HG03575 (cell line): ENCODE results near the gene RBM28.

Source experiments
- ATAC-seq: cut with Tn5 transposase; IDR thresholded peaks from one replicate; pipeline ENCODE4 v1.9.1; 2021; ENCODE audit not compliant: unreplicated experiment, insufficient number of reproducible peaks, low FRiP score; ENCODE audit errors: extremely low read depth

The RBM28 gene

GRCh38 chr7:128374041-128374440 is 30.3 kb upstream of the RBM28 start:
- no peak for ATAC-seq

- ATAC-seq, result no peak
Observed at GRCh38 chr7:128373606-128374005, 29.9 kb upstream of the RBM28 start.

- no peak for ATAC-seq
Observed at GRCh38 chr7:128370491-128370890, 26.8 kb upstream of the RBM28 start.

DNA sequence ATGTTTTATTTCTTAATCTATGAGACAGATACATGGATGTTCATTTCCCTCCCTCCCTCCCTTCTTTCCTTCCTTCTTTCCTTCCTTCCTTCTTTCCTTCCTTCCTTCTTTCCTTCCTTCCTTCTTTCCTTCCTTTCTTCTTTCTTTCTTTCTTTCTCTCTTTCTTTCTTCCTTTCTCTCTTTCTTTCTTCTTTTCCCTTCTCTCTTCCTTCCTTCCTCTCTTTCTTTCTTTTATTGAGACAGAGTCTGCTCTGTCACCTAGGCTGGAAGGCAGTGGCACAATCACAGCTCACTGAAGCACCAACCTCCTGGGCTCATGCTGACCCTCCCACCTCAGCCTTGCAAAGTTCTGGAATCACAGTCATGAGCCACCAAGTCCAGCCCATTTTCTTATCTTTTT is 23.3 kb upstream of the RBM28 start:
- no peak for ATAC-seq

DNA sequence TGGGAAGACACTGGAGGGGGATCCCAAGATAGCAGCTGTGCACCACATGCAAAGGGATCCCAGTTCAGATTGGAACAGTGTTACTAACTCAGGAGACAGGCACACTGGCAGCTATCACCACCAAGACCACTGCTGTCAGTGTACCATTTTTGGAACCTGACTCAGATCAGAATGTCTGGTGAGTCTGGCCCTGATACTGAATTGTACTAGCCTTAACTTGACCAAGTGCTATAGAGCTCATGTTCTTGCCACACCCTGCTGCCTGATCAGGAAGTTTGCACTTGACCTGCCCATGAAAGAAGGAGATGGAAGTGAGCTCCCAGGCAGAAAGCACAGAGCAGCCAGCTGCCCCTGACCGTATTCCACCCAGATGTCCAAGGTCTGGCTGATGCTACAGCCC is 22.6 kb upstream of the RBM28 start:
- ATAC-seq, result no peak

DNA sequence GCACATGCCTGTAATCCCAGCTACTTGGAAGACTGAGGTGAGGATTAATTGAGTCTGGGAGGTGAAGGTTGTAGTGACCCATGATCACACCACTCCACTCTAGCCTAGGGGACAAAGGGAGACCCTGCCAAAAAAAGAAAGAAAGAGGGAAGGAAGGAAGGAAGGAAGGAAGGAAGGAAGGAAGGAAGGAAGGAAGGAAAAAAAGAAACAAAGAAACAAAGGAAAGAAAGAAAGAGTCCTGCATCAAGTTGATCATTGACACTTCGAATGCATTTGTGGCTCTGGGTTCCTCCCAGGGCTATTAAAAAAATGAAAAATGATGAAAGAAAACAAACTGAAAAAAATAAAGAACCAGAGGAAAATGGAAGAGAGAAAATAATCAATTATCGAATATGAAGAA is 21.7 kb upstream of the RBM28 start:
- no peak for ATAC-seq

- ATAC-seq, result no peak
Observed at GRCh38 chr7:128364166-128364870, 20.6 kb upstream of the RBM28 start.

DNA sequence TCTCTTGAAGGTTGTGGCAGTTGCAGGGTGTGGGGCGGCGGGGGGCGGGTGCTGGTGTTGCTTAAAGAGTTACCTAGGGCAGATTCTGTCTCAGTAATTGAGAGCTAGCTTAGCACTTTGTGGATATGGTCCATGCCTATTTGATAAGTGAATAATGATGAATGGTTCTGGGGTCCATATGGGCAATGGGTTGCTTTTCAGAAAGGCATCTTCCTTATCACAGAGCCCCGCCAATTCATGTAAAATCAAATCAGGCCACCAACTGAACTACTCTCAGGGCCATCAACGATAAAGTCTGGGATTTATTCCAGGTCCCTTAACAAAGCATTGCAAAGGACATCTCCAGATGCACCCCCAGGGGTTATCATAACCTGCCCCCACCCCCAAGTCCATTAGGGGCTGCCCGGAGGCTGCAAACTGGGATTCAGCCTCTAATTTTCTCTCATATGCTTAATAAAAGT is 19.6 kb upstream of the RBM28 start:
- ATAC-seq, result no peak

DNA sequence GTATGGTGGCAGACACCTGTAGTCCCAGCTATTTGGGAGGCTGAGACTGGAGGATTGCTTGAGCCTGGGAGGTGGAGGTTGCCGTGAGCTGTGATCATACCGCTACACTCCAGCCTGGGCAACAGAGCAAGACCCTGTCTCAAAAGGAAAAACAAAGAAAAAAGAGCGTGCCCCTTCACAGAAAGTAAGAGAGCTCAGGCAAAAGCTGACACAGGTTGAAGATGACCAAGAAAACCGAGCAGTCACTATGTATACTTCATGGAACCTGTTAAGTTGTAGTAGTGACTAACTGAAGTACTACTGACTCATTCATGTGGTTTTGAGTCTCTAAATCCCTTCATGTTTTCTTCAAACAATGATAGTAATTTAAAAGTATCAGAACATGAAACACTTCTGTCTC is 19.0 kb upstream of the RBM28 start:
- ATAC-seq, result no peak

GRCh38 chr7:128361411-128362379 is 18.0 kb upstream of the RBM28 start, which contains the start of gene PRRT4:
Gene PRRT4 (minus strand): TSS chr7:128361690.
- ATAC-seq, result no peak

- no peak for ATAC-seq
Observed at GRCh38 chr7:128360359-128360678, 16.6 kb upstream of the RBM28 start.

GRCh38 chr7:128359939-128360338 is 16.2 kb upstream of the RBM28 start:
- no peak for ATAC-seq

DNA sequence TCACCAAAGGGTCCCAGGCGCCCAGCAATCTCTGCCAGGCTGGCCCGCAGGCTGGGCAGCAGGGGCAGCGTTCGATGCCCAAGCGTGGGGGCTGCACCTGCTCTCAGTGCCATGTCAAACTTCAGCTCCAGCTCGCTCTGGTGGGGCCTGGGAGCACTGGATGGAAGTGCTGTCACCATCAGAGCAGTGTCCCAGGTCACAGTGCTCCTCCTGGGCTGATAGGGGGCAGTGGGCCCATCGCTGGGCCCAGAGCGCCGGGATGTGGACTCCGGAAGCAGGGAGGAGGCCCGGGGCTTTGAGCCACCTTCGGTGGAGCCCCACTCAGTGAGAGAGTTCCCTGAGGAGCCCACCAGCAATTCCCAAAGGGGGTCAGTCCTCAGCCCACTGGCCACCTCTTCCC is 15.6 kb upstream of the RBM28 start:
- ATAC-seq, result no peak

DNA sequence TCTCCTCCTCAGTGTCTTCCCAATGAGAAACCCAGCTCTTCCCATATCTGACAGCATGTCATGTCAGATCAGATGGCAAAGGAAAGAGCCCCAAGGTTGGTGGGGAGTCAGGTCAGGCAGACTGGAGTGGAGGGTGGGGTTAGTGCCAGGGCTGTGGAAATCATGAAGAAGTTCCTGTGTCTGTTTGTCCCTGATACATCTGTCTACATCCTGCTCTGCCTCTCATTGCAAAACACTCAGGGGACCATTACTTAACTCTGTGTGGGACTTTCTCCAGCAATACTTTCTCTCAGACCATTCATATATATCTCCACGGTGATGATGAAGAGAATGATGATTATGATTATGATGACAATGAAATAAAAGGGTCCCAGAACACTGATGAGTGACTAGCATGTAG is 14.5 kb upstream of the RBM28 start:
- ATAC-seq, result no peak

GRCh38 chr7:128357217-128357613 is 13.5 kb upstream of the RBM28 start:
- ATAC-seq, result no peak

DNA sequence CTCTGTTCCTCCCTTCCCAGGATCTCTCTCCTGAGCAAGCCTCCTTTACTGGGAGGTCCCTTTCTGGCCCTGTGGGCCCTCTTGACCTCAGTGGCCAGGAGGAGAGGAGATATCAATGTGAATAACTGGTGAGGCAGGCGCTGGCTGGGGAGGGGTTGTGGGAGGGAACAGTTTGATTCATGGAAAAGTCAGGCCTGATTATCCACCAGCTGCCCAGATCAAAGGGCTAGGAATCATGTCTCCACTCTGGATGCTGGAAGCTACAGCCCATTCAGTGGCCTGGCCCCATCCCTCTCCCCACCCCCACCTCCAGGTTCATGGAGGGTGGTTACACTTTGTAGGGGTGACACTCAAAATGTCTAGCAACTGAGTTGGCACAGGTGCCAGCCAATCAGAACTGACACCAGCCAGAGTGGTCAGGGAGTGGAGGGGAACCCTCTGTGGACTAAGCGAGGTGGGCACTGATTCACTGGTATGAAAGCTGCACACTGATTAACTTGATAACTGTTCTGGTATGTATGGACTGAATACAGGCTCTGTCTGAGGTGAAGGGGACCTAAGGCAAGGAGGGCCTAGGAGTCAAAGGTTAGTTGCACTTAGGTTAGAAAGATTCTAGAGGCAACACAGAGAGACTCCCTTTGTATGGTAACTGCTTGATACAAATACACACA is 13.0 kb upstream of the RBM28 start:
- no peak for ATAC-seq

DNA sequence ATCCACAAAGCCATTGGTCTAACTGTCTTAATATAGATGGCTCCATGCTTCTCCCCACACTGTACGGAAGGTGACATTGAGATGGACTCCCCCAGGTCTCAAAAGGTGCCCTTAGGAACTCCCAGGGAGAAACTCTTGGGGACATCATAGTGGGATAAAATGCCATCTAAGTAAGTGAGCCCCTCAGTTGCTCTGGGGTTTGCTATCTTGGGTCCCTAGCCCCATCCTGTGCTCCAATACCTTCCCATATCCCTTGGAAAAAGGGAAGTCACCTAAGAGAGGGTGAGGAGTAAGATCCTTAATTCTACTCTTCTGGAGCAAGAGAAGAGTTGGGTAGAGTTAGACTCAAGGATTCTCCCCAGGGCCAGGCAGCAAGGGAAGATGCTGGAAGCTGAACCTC is 9.9 kb upstream of the RBM28 start:
- ATAC-seq, result no peak

GRCh38 chr7:128353189-128353588 is 9.5 kb upstream of the RBM28 start:
- ATAC-seq, result no peak

DNA sequence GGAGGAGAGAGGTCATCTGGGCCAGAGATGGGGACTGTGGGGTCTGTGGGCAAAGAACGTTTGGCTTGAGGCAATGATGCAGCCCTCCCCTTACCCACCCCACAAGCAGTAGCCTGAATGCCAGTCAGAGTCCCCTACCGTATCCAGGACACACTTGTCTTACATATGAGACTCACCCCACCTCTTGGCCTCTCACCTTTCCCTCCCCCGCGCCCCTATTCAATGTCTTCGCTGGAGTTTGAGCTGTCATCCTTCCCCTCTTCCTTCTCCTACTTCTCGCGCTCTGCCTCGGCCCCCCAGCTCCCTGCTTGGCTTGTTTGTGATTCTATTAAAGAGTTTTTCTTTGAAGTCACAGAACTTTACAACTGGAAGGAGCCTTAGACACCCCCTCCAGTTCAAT is 8.9 kb upstream of the RBM28 start:
- no peak for ATAC-seq

- no peak for ATAC-seq
Observed at GRCh38 chr7:128352153-128352537, 8.4 kb upstream of the RBM28 start.
